SH-SY5Y (cell line): ENCODE data around the gene RCE1.

Experiments
- GATA2 ChIP-seq: IDR thresholded peaks from 2 replicates; pipeline ENCODE4 v1.6.1; 2011; ENCODE audit warnings: mild to moderate bottlenecking, low read depth, low read length
- GATA3 ChIP-seq: IDR thresholded peaks from 2 replicates; pipeline ENCODE4 v1.6.1; 2011; ENCODE audit warnings: low read depth, mild to moderate bottlenecking, low read length, moderate library complexity

Gene RCE1, protein sequence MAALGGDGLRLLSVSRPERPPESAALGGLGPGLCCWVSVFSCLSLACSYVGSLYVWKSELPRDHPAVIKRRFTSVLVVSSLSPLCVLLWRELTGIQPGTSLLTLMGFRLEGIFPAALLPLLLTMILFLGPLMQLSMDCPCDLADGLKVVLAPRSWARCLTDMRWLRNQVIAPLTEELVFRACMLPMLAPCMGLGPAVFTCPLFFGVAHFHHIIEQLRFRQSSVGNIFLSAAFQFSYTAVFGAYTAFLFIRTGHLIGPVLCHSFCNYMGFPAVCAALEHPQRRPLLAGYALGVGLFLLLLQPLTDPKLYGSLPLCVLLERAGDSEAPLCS

DNA sequence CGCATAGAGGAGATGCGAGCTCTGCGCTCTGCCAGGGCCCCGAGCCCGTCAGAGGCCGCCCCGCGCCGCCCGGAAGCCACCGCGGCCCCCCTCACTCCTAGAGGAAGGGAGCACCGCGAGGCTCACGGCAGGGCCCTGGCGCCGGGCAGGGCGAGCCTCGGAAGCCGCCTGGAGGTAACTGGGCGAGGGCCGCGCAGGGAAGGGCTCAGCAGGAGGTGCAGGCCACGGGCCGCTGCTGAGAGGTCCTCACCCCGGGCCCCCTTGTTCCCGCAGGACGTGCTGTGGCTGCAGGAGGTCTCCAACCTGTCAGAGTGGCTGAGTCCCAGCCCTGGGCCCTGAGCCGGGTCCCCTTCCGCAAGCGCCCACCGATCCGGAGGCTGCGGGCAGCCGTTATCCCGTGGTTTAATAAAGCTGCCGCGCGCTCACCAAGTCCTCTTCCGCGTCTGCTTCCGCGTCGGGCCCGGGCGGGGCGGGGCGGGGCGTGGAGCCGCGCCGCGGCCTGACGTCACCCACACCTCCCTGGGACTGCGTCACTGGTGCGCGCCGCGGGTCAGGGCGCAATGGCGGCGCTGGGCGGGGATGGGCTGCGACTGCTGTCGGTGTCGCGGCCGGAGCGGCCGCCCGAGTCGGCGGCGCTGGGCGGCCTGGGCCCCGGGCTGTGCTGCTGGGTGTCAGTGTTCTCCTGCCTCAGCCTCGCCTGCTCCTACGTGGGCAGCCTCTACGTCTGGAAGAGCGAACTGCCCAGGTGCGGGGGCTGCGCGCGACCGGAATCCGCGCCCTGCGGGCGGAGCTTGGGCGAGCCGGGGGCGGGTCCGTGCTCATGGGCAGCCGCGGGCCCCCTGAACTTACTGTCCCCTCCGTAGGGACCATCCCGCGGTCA is at the start of gene RCE1:
Gene RCE1, plus strand, starts transcription at position 546 of the 880 bp plus-strand sequence. Its CDS starts 15 bp downstream, at position 561.
- TF ChIP-seq GATA2, result no peak
- TF ChIP-seq GATA3, result no peak

DNA sequence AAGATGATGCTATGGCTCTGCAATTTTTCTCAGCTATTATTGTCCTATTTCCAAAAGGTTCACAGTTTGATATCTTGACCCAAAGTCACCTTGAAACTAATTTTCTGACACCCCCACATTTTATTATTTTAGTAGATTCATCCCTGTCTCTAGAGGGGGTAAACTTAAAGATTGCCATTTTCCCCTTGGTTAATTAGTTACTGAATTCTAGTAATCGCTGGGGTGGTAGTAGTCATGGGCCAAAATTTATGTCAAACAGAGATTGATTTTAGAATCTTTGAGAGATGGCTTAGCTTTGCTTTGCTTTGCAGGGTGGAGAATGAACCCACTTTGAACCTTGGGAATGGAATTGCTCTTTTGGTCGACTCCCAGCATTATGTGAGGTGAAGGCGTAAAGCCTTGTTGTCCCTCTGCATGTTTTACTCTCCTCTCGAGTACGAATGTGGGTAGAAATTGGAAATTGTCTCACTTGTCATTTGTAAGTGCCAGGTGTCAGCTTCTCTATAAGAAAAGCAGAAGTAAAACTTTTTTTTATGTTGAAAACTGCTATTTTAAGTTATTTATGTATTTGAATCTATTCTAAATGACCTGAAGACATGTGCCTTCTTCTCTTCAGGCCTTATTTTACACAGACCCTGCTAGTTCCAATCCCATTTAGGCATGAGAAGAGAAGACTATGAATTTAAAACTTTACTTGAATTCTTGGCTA is 42.4 kb upstream of the RCE1 start:
- TF ChIP-seq GATA2, result no peak
- no peak for TF ChIP-seq GATA3

DNA sequence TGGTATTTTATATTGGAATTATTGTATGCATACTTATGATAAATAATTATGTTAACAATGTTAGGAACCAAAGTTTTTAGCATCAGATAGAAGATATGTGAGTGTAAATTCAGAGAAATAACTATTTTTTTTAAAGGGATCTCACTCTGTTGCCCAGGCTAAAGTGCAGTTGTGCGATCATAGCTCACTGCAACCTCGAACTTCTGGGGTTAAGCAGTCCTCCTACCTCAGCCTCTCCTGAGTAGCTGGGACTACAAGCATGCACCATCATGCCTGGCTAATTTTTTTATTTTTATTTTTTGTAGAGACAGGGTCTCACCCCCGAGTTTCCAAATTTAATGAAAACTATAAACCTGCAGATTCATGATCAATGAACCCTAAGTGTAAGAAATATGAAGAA is 33.6 kb upstream of the RCE1 start:
- TF ChIP-seq GATA2 (no peak), GATA3 (no peak)

DNA sequence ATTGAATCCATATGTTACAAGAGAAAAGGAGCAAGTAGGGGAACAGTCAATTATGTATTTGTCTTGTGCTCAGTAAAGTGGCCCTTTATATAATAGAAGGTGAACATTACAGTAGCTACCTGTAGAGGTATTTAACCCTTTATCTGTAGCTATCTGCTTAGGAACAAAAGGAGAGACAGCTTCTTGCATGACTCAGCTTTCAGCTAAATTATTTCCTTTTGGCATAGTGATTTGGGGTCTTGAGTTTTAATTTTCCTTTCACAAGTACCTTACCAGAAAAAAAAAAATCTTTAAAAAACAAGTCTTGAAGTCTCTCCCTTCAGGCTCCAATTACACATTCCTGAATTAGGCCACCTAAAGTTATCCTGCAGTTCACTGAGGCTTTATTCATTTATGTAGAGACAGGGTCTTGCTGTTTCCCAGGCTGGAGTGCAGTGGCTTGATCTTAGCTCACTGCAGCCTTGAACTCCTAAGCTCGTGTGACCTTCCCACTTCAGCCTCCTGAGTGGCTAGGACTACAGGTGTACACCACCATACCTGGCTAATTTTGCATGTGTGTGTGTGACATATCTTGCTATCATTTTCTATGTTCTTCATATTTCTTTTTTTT is 32.6 kb upstream of the RCE1 start:
- TF ChIP-seq GATA2, result no peak

DNA sequence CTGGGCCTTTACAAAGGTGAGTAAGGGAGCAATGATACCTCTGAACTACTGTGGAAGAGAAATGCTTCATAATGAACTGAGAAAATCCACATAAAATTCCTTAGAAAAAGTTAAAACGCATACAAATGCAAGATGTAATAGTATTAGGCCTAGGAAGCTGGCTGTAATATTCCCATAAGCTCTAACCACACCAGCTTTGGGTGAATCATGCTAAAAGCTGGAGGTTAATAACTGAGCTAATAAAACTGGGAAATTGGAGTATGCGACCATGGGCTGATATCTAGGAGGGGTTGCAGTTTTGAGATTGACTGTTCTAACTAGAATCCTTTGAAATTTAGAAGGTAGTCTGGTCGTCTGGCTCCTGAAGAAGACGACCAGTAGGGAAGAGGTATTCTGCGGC is 28.6 kb upstream of the RCE1 start:
- TF ChIP-seq GATA3 (no peak), GATA2 (no peak)

DNA sequence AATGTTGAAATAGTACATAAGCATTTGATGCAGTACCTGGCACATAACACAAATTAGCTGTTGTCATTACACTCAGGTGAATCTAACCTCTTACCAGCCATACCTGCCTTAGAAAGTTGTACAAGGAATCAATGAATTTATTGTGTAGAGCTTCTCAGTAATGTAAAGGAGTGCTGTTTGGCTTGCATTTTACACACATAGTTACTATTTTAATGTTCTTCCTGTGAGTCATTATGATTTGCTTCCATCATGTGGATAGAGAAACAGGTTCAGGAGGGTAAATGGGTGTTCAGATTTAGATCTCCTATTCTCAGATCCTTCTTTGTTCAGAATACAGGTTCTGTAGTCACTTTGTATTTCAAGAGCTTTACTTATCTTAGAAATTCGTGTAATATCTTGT is 27.6 kb upstream of the RCE1 start:
- no peak for TF ChIP-seq GATA3
- no peak for TF ChIP-seq GATA2

DNA sequence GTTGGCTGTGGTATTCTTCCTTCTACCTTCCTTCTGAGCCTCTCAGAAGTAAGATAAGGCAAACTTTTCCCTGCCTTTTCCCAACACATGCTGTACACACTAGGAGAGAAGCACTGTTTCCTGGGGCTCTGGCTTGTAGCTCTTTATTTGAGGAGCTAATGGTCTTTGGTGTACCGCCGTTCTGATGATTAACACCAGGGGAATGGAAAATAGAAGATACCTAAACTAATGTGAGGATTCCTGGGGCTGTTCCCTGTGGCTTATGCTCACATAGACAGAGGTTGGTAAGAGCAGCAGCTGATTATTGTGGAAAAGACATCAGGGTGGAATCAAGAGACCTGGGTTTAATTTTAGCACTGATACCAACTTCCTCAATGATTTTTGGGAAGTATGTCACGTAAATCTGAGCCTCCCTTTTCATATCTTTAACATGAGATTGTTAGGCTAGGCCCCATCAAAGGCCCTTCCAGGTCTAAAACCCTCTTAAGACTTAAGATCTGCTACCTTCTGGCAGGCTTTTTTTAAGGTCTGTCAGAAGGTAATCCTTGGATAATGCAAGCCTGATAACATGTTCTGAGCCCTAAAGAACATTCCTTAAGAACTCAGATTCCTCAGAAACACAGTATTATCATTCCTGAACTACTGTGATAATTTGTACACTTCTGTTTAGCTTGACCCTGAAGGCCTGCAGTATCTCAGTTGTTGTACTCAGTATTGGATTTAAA is 24.8 kb upstream of the RCE1 start:
- no peak for TF ChIP-seq GATA3
- no peak for TF ChIP-seq GATA2

DNA sequence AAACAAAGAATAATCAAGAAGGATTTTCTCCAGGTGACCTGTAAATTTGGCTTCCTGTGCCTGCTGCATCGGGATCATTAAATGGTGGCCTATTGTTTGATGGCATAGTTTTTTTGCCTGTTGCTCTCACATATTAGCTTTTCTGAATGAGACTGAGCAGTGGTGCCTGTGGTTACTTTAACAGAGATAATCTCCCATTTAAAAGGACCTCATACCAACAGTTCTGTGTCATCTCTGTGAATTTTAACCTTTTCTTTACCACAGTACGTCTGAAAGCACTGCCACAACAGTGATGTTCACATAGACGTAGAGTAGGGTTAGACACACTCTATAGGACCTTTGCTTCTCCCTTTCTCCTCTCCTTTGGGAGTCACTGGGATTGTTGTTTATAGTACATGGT is 22.9 kb upstream of the RCE1 start:
- TF ChIP-seq GATA3, result no peak

DNA sequence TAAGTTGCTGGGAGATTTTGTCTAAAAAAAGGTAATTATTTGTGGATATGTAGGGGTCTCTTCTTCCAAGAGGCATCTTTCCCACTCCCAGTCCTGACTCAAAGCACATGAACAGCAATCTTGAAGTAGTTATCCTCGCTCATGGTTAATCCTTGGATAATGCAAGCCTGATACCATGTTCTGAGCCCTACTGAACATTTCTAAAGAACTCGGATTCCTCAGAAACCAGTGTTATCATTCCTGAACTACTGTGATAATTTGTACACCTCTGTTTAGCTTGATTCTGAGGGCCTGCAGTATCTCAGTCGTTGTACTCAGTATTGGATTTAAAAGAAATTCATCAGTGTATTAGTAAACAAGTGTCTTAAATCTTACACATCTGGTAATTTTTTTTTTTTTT is 22.3 kb upstream of the RCE1 start:
- no peak for TF ChIP-seq GATA2
- TF ChIP-seq GATA3, result no peak

DNA sequence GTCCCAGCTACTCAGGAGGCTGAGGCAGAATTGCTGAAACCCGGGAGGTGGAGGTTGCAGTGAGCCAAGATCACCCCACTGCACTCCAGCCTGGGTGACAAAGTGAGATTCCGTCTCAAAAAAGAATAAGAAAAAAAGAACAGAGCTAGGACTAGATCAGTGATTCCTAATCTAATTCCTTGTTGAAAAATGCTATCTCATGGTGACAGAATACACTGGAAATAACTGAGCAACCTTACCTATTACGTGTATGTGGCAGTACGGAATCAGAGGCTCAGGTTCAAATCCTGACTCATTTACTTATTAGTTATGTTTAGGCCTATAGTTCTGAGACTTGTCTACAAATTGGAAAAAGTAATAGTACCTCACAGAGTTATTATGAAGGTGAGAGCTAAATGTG is 19.5 kb upstream of the RCE1 start:
- TF ChIP-seq GATA2 (no peak), GATA3 (no peak)

DNA sequence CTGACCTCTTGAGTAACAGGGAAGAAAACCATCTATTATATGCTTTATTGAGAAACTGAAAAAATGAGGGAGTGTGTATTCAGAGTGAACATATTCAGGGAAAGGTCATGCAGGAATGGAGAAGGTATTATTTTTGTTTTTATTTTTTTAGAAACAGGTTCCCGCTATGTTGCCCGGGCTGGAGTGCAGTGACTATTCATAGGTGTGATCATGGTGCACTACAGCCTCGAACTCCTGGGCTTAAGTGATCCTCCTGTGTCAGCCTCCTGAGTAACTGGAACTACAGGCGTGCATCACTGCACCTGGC is 8.7 kb upstream of the RCE1 start:
- no peak for TF ChIP-seq GATA3
- TF ChIP-seq GATA2, result no peak

DNA sequence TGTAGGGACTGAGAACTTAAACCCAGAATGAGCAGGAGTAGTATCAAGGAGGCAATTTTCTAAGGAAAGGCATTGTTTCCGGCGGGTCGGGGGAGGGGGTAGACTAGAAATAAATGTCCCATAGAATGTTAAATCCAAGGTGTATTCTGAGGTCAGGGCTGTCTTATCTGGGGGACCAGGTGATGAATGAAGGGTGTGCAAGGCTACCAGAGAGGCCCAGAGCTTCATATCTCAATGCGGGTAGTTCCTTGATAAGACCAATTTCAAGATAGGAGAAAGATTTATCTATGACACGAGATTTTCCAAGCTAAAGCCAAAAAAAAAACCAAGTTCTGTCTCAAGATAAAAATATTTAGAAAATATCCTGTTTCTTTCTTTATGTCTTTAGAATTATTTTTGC is 8.3 kb upstream of the RCE1 start:
- no peak for TF ChIP-seq GATA3
- TF ChIP-seq GATA2, result no peak

DNA sequence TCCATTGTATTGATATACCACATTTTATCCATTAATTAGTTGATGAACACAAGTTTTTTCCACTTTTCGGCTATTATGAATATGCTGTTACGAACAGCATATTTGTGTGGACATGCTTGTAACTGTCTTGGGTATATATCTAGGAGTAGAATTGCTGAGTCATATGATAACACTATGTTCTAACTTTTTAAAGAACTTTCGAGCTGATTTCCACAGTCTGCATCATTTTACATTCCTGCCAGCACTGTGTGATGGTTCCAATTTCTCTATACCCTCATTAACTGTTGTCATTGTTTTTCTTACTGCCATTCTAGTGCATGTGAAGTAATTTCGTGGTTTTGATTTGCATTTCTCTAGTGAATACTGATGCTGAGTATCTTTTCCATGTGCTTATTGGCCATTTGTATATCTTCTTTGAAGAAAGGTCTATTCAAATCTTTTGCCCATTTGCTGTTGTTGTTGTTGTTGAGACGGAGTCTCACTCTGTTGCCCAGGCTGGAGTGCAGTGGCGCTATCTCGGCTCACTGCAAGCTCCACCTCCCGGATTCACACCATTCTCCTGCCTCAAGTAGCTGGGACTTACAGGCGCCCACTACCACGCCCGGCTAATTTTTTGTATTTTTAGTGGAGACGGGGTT is 7.4 kb upstream of the RCE1 start:
- TF ChIP-seq GATA3, result no peak
- no peak for TF ChIP-seq GATA2
